WERI-Rb-1 (cell line): ENCODE measurements around the gene MUSK.

Source experiments
- DNase-seq: peaks from one replicate; pipeline ENCODE4 v3.0.0-alpha.2; 2020
- H3K27ac ChIP-seq: fragments of 250-450 bp; sonication (Bioruptor Pico); 2 replicates; pipeline ENCODE4 v1.5.1; 2020; ENCODE audit warnings: mild to moderate bottlenecking, moderate library complexity
- H3K27me3 ChIP-seq: fragments of 250-450 bp; sonication (Bioruptor Pico); 2 replicates; pipeline ENCODE4 v1.5.1; 2021; ENCODE audit warnings: mild to moderate bottlenecking, low read depth, moderate library complexity; ENCODE audit not compliant: insufficient read depth, severe bottlenecking
- H3K36me3 ChIP-seq: fragments of 250-450 bp; sonication (Bioruptor Pico); 2 replicates; pipeline ENCODE4 v1.5.1; 2020; ENCODE audit warnings: mild to moderate bottlenecking, moderate library complexity
- H3K4me3 ChIP-seq: 2 replicates; pipeline ENCODE4 v1.5.1; 2011; ENCODE audit warnings: low read depth, mild to moderate bottlenecking, control low read depth, low read length
- H3K9me3 ChIP-seq: fragments of 250-450 bp; sonication (Bioruptor Pico); 2 replicates; pipeline ENCODE4 v1.5.1; 2021; ENCODE audit warnings: mild to moderate bottlenecking, moderate library complexity; ENCODE audit not compliant: severe bottlenecking
- TF ChIP-seq, protein P1 (sequence below): IDR thresholded peaks from 2 replicates; pipeline ENCODE4 v1.5.1; 2011; ENCODE audit warnings: low read depth, mild to moderate bottlenecking, control low read depth, inconsistent platforms, low read length

MUSK gene

DNA sequence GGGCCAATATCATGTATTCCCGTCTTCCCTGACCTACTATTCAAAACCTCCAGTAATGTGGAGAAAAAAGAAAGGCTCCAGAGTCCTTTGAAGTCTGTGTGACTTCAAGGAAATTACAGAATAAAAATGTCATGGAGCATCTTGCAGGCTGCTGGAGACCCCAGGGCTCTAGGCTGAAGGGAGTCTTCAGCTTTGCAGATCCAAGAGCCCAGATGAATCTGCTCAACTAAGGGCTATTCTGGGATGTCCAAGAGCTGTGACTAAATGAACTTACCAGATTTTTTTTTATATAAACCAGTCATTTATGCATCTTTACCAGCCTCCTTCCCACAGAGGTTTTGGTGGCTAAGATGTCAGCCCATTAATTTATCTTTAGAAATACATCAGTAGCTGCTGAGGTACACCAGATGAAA lies 167.3 kb downstream of the MUSK start:
- Histone ChIP-seq H3K4me3 (no peak overlapping the region), H3K36me3 (no peaks in the 10 kb centered on the region), H3K27ac (no peak overlapping the region), H3K9me3 (no peaks in the 10 kb centered on the region), H3K27me3 (peaks cover 81% of the 10 kb centered on the region)
- TF ChIP-seq, protein P1, sequence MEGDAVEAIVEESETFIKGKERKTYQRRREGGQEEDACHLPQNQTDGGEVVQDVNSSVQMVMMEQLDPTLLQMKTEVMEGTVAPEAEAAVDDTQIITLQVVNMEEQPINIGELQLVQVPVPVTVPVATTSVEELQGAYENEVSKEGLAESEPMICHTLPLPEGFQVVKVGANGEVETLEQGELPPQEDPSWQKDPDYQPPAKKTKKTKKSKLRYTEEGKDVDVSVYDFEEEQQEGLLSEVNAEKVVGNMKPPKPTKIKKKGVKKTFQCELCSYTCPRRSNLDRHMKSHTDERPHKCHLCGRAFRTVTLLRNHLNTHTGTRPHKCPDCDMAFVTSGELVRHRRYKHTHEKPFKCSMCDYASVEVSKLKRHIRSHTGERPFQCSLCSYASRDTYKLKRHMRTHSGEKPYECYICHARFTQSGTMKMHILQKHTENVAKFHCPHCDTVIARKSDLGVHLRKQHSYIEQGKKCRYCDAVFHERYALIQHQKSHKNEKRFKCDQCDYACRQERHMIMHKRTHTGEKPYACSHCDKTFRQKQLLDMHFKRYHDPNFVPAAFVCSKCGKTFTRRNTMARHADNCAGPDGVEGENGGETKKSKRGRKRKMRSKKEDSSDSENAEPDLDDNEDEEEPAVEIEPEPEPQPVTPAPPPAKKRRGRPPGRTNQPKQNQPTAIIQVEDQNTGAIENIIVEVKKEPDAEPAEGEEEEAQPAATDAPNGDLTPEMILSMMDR: no peak
- no peak for DNase-seq

DNA sequence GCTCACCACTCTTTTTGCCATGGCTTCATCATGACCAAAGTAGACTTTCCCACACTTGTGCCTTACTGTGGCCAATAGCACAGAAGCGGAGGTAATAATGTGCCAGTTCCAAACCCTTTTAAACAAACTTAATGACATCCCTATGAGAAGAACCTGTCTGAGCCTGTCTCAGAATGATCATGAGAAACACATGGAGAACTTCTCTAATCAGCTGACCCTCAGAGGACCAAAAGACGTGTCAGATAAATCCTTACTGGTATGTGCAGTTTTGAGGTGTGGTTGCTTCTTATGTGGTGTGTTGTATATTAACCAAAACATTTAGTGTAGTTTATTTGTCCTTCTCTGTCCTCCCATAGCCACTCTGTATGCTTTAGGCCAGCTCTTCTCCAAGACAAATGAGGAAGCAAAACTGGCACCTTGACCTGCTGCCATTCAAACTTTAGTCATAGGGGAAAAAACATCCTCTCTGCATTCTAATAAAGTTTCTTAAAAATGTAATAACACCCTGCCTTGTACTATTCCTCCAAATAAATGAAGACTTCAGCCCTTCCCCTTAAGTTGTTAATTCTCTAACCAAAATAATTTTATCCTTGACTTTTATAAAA lies 168.9 kb downstream of the MUSK start:
- no peaks in the 10 kb centered on the region for H3K9me3 ChIP-seq
- H3K4me3 ChIP-seq: no peak overlapping the region
- no peak overlapping the region for H3K27ac ChIP-seq
- TF ChIP-seq, protein P1: no peak
- DNase-seq: no peak
- no peaks in the 10 kb centered on the region for H3K36me3 ChIP-seq
- H3K27me3 ChIP-seq: peaks cover 77% of the 10 kb centered on the region

- H3K27ac ChIP-seq: no peak overlapping the region
- H3K27me3 ChIP-seq: peaks cover 77% of the 10 kb centered on the region
- no peaks in the 10 kb centered on the region for H3K36me3 ChIP-seq
- no peak for DNase-seq
- TF ChIP-seq, protein P1: no peak
- H3K9me3 ChIP-seq: no peaks in the 10 kb centered on the region
- no peak overlapping the region for H3K4me3 ChIP-seq
These were observed 173.6 kb downstream of the MUSK start for GRCh38 chr9:110842169-110842568.

DNA sequence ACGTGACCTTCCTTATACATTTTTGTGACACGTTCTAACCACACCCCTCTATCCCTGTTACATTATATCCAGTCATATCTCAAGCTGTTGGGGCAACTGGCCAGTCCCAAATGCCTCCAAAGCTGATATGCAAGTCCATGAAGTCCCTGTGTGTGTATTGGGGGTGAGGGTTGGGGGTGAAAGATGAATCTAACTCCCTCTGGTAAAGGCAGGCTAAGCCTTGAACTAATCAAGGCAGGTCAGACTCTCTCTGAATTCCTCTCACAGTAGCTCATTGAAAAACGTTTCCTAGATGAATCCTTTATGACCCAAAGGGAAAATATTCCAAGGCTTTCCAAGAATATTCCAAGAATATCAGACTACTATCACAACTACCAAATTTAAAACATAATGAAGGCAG lies 174.4 kb downstream of the MUSK start:
- Histone ChIP-seq H3K27ac (no peak overlapping the region), H3K27me3 (peaks cover 75% of the 10 kb centered on the region), H3K36me3 (no peaks in the 10 kb centered on the region), H3K9me3 (no peaks in the 10 kb centered on the region), H3K4me3 (no peak overlapping the region)
- DNase-seq: no peak
- TF ChIP-seq, protein P1: no peak

DNA sequence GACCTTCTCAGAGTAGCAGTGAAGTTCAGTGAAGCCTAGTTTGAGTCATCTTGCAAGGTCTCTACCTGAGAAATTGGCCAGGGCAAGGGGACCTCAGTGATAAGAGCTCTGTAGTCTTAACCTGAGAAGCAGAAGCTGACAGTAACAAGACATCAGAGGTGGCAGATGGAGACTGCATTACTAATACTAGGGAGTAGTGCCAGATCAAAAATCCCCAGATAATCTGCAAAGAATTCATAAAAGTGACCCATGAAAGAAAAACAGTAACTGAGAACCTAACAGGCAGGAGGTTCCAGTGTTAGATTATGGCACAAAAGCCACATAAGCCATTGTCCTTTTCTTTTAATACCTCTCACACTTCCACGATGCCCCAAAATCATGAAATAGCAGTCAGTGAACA lies 175.5 kb downstream of the MUSK start:
- Histone ChIP-seq H3K9me3 (no peaks in the 10 kb centered on the region), H3K27me3 (peaks cover 70% of the 10 kb centered on the region), H3K36me3 (no peaks in the 10 kb centered on the region), H3K27ac (no peak overlapping the region), H3K4me3 (no peak overlapping the region)
- DNase-seq: no peak
- TF ChIP-seq, protein P1: no peak

DNA sequence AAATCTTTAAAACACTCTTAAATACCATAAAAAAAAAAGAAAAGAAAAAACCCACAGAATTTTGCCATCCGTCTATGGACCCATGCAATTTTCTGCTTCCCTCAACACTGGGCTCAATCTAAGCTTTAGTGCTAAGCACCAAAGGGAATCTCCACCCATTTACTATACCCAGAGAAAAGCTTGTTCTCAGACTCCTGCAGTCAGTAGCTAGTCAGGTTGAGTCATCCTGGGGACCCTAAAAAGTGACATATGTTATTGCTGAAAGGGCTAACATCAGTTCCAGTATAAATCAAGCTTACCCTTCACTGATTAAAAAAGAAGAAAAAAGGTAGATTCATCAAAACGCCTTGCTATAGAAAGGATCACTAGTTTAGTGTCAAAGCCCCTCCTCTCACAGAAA lies 177.6 kb downstream of the MUSK start:
- Histone ChIP-seq H3K9me3 (no peaks in the 10 kb centered on the region), H3K36me3 (no peaks in the 10 kb centered on the region), H3K4me3 (no peak overlapping the region), H3K27me3 (peaks cover 68% of the 10 kb centered on the region), H3K27ac (no peak overlapping the region)
- DNase-seq: no peak
- TF ChIP-seq, protein P1: no peak
